Measurements from ENCODE around the gene NFATC3.
"Not testable (repeated sequence)": the region's sequence is repeated elsewhere in the genome, so short reads cannot be mapped to it uniquely, and the experiment has no call there.

Gene NFATC3

DNA sequence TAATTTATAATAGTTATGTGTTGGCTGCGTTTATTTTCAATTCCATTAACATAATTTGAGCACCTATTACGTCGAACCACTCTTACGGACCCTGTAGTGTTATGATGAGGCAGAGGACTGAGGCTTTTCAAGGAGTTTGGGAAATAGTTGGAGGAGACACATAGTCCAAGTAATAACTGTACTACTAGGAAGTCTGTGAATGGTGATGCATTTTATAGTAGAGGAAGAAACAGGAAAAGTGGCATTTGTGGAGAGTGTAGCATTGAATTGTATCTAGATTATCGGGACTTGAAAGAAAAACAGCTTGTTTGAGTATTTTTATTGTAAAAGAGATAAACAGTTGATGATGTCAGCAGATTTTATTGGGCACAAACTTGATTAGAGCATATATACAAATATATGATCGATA lies 1.7 kb downstream of the NFATC3 start:
- TF ChIP-seq JUND (IDR thresholded peaks at IDR 0.05; ENCODE audit: low read depth): no peak
- in situ Hi-C loops (cut with HindIII; ENCODE audit: low pct_unique_long_range_greater_than_20kb, low sequenced_read_pairs): no loop called here
- DNase-seq (ENCODE audit: low read depth in 1 of 2, low spot score in 1 of 2): no peak

GRCh38 chr16:68087688-68088087 lies 2.5 kb downstream of the NFATC3 start:
- in situ Hi-C loops (cut with HindIII; ENCODE audit: low pct_unique_long_range_greater_than_20kb, low sequenced_read_pairs): no loop called here
- no peak for TF ChIP-seq JUND (IDR thresholded peaks at IDR 0.05; ENCODE audit: low read depth)
- no peak for DNase-seq (ENCODE audit: low read depth in 1 of 2, low spot score in 1 of 2)

GRCh38 chr16:68088130-68088972 lies 3.2 kb downstream of the NFATC3 start:
- in situ Hi-C loops (cut with HindIII; ENCODE audit: low pct_unique_long_range_greater_than_20kb, low sequenced_read_pairs): no loop called here
- no peak for DNase-seq (ENCODE audit: low read depth in 1 of 2, low spot score in 1 of 2)
- TF ChIP-seq JUND (IDR thresholded peaks at IDR 0.05; ENCODE audit: low read depth): no peak

- TF ChIP-seq JUND (IDR thresholded peaks at IDR 0.05; ENCODE audit: low read depth): no peak
- in situ Hi-C loops (cut with HindIII; ENCODE audit: low pct_unique_long_range_greater_than_20kb, low sequenced_read_pairs): no loop called here
- no peak for DNase-seq (ENCODE audit: low read depth in 1 of 2, low spot score in 1 of 2)
Measured at GRCh38 chr16:68089067-68089466, 3.9 kb downstream of the NFATC3 start.

DNA sequence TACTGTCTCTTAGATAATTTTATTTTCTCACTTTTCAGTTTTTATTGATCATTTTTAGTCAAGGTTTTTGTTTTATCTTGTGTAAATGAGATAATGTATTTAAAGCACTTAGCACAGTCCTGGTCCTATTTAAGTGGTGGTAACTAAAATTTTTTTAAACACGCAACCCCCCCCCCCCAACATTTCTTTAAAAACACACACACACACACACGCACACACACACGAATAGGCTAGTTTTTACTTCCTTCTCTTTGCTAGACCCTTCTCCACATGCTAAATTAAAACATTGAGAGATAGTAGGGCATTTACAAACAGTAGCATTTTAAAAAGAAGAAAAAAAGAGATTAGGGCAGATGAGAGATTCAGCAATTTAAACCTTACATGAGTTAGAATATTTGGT lies 5.0 kb downstream of the NFATC3 start:
- no peak for DNase-seq (ENCODE audit: low read depth in 1 of 2, low spot score in 1 of 2)
- in situ Hi-C loops (cut with HindIII; ENCODE audit: low pct_unique_long_range_greater_than_20kb, low sequenced_read_pairs): no loop called here
- no peak for TF ChIP-seq JUND (IDR thresholded peaks at IDR 0.05; ENCODE audit: low read depth)

DNA sequence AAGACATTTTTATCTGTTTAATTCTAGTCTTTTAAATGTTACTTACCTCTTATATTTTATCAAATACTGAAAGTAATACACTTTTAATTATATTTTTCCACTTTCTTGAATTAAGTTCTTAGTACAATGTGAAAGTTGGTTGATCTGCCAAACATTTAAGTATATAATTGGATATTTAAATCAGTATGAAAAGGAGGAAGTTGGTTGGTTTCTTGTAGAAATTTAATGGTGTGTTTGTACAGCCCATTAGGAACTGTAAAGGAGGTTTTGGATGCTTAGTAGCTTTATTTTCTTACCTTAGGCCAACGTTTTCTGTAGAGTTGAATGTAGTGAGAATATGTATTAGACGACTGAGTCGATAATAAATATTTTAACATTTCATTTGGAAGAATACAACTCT lies 5.4 kb downstream of the NFATC3 start:
- no peak for TF ChIP-seq JUND (IDR thresholded peaks at IDR 0.05; ENCODE audit: low read depth)
- no peak for DNase-seq (ENCODE audit: low read depth in 1 of 2, low spot score in 1 of 2)
- in situ Hi-C loops (cut with HindIII; ENCODE audit: low pct_unique_long_range_greater_than_20kb, low sequenced_read_pairs): no loop called here

DNA sequence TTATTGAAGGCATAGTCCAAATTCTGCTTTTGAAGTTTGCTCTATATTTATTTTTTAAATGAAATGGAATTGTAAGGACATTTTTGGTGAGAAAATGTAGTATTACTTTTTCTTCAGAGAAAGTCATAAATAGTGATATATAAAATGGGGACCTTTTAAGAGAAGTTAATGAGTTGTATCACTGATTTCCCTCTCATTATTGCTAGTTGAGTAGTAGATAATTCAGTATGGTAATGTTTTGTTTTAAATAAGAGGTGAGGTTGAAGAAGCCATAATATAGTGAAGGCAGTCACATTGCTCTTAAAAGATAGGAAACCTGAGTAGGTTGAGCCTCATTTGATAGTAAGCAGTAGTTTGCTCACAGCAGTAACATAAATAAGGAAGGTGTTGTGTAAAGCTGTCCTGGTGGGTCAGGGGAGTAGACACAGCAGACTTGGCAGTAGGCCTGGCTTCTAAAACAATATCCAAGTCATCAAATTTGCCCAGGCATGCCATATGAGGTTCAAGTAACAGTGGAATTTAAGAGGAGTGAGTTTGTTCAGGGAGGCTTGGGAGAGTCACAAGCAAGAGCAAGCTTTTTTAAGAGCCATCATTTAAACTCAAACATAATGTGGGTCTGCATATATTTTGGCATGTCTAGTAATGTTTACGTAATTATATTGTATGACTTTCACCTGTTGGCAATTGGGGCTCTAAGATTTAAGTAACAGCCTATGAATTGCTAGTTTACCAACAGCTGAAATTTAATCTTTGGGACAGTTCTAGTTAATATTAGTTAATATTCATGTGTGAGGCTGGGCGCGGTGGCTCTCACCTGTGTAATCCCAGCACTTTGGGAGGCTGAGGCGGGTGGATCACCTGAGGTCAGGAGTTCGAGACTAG lies 6.5 kb downstream of the NFATC3 start:
- no peak for TF ChIP-seq JUND (IDR thresholded peaks at IDR 0.05; ENCODE audit: low read depth)
- in situ Hi-C loops (cut with HindIII; ENCODE audit: low pct_unique_long_range_greater_than_20kb, low sequenced_read_pairs): no loop called here
- DNase-seq (ENCODE audit: low read depth in 1 of 2, low spot score in 1 of 2): peak in 1 of 2 experiments; percentile 59

GRCh38 chr16:68092275-68092674 lies 7.1 kb downstream of the NFATC3 start:
- in situ Hi-C loops (cut with HindIII; ENCODE audit: low pct_unique_long_range_greater_than_20kb, low sequenced_read_pairs); DNase-seq (ENCODE audit: low read depth in 1 of 2, low spot score in 1 of 2): not testable (repeated sequence)

- TF ChIP-seq JUND (IDR thresholded peaks at IDR 0.05; ENCODE audit: low read depth): no peak
- in situ Hi-C loops (cut with HindIII; ENCODE audit: low pct_unique_long_range_greater_than_20kb, low sequenced_read_pairs): no loop called here
- peak in 1 of 2 experiments; percentile 26 for DNase-seq (ENCODE audit: low read depth in 1 of 2, low spot score in 1 of 2)
Measured at GRCh38 chr16:68093816-68094613, 8.8 kb downstream of the NFATC3 start.

DNA sequence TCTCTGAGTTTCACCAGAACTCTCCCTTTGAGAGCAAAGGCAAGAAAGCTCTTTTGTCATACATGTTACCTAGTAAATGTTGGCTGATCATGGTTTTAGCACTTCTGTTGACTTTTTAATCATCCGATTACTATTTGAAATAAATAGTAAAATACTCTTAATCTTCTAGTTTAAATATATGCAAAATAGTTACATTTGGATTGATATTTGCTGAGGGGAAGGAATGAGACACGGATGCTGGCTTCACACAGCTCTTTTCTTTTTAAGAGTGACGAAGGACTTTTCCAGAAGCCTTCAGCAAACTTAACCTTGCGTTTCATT lies 9.4 kb downstream of the NFATC3 start:
- no peak for TF ChIP-seq JUND (IDR thresholded peaks at IDR 0.05; ENCODE audit: low read depth)
- in situ Hi-C loops (cut with HindIII; ENCODE audit: low pct_unique_long_range_greater_than_20kb, low sequenced_read_pairs): no loop called here
- DNase-seq (ENCODE audit: low read depth in 1 of 2, low spot score in 1 of 2): no peak

DNA sequence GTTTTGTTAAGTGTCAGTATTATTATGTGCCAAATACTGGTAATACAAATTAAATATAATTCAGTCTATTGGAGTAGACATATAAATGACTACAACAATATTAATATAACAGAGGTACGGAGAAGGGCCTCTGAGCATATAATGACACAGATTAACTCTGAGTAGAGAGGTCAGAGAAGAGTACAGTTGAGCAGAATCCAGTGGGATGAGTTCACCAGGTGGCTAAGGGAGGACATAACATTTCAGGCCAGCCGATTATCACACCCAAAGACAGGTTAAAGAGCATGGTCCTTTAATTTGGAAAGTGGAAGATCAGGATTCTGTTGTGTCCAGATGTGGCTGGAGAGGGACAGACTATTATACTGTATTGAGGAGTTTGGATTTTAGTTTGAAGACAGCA lies 11.3 kb downstream of the NFATC3 start:
- no peak for DNase-seq (ENCODE audit: low read depth in 1 of 2, low spot score in 1 of 2)
- in situ Hi-C loops (cut with HindIII; ENCODE audit: low pct_unique_long_range_greater_than_20kb, low sequenced_read_pairs): no loop called here
- TF ChIP-seq JUND (IDR thresholded peaks at IDR 0.05; ENCODE audit: low read depth): no peak

DNA sequence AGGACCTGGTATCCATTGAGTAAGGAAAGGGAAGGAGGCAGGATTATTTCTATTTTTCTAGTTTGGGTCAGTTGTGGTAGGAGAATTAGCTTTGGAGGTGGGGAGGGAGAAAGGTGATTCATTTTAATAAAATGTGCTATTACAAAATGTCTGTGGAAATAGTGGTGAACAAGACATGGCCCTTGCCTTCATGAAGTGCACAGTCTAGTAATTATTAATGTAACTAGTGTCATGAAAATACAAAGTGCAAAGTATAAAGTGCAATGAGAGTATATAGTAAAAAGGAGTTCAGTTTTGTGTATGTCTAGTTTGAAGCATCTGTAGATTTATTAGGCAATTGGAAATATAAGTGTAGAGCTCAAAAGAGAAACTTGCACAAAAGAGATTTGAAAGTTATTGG lies 11.9 kb downstream of the NFATC3 start:
- no peak for TF ChIP-seq JUND (IDR thresholded peaks at IDR 0.05; ENCODE audit: low read depth)
- DNase-seq (ENCODE audit: low read depth in 1 of 2, low spot score in 1 of 2): no peak
- in situ Hi-C loops (cut with HindIII; ENCODE audit: low pct_unique_long_range_greater_than_20kb, low sequenced_read_pairs): no loop called here
